HCT116 (cell line): ENCODE measurements around the gene BCL2L13. TPM values are rescaled to one million over a fixed set of nuclear protein-coding genes. Genes with fewer than 3 reads are reported as not detected.

Experiments
- ATAC-seq: fragments of 200-7000 bp; cut with Tn5 transposase; 2 replicates; pipeline ENCODE4 v1.9.1; 2020; ENCODE audit warnings: mild to moderate bottlenecking, moderate library complexity
- BruUV-seq: library from RNA; stranded (reverse); fragments of 400-500 nt; replicated peaks from 2 replicates; lab custom pipeline; 2021; lab: Mats Ljungman, UMichigan
- CTCF ChIA-PET: fragments of 300-600 bp; sonication (Branson Sonifier 250); formaldehyde crosslinking; loops from one replicate; lab custom pipeline; 2021; ENCODE audit warnings: antibody characterized with exemption; lab: Charles Lee
- POLR2A ChIA-PET: fragments of 300-600, 350-600 bp; sonication (Branson Sonifier 250); formaldehyde crosslinking; loops from one replicate; lab custom pipeline; 2021; ENCODE audit warnings: antibody characterized with exemption; lab: Charles Lee
- RAD21 ChIA-PET, 2 experiments: fragments of 300-600 bp; sonication (Branson Sonifier 250); formaldehyde crosslinking; loops; one replicate each; lab custom pipeline; 2023; ENCODE audit warnings: low total read pairs in 2 of 2; ENCODE audit not compliant: uncharacterized antibody in 2 of 2, unreplicated experiment in 2 of 2, low non-redundant PET in 1 of 2; lab: Charles Lee
- DNase-seq: peaks from one replicate; pipeline ENCODE4 v3.0.0-alpha.2; 2010; ENCODE audit warnings: low read depth, low spot score
- H2AFZ ChIP-seq: fragments of 200-600 bp; shearing (Covaris generic), sonication (generic); 2 replicates; pipeline ENCODE4 v1.6.1; 2017; ENCODE audit warnings: low read depth, mixed run types, mixed read lengths, antibody characterized with exemption, low read length; ENCODE audit not compliant: poor library complexity, severe bottlenecking
- H3K27ac ChIP-seq: 2 replicates; pipeline ENCODE4 v1.5.1; 2012; ENCODE audit warnings: low read depth, low read length
- H3K27me3 ChIP-seq: fragments of 200-600 bp; sonication (generic); 2 replicates; pipeline ENCODE4 v1.6.1; 2016; ENCODE audit warnings: mixed run types, low read length, mixed read lengths; ENCODE audit not compliant: insufficient read depth
- H3K36me3 ChIP-seq, 2 experiments: fragments of 200-500 bp in 1 of 2; fragments of 200-600 bp in 1 of 2; sonication (Bioruptor generic) in 1 of 2; sonication (generic) in 1 of 2; 2 replicates each; pipeline versions ENCODE4 v1.5.1 to v1.6.1; 2014 to 2016; ENCODE audit warnings: low read length in 2 of 2, inconsistent platforms in 1 of 2, mixed read lengths in 1 of 2, mixed run types in 1 of 2; ENCODE audit not compliant: insufficient read depth in 2 of 2, control insufficient read depth in 1 of 2
- H3K4me1 ChIP-seq, 2 experiments: fragments of 200-600 bp in 1 of 2; sonication (generic) in 1 of 2; 2 replicates each; pipeline versions ENCODE4 v1.5.1 to v1.6.1; 2012 to 2017; ENCODE audit warnings: low read length in 2 of 2, inconsistent platforms in 1 of 2, mild to moderate bottlenecking in 1 of 2, mixed read lengths in 1 of 2, mixed run types in 1 of 2, moderate library complexity in 1 of 2; ENCODE audit not compliant: insufficient read depth in 2 of 2, control insufficient read depth in 1 of 2
- H3K4me2 ChIP-seq: fragments of 200-600 bp; sonication (generic); 2 replicates; pipeline ENCODE4 v1.6.1; 2017; ENCODE audit warnings: mixed run types, low read length, mixed read lengths
- H3K4me3 ChIP-seq, 2 experiments: fragments of 200-600 bp in 1 of 2; sonication (generic) in 1 of 2; replicated peaks in 1 of 2; 2 replicates each; pipeline ENCODE4 v1.5.1; 2011 to 2016; ENCODE audit warnings: low read length in 2 of 2, control low read depth in 1 of 2, low read depth in 1 of 2, mild to moderate bottlenecking in 1 of 2, mixed read lengths in 1 of 2, mixed run types in 1 of 2
- H3K79me2 ChIP-seq: fragments of 200-600 bp; sonication (generic); 2 replicates; pipeline ENCODE4 v1.6.1; 2017; ENCODE audit warnings: mild to moderate bottlenecking, mixed run types, low read length, moderate library complexity, mixed read lengths; ENCODE audit not compliant: insufficient read depth
- H3K9ac ChIP-seq: fragments of 200-600 bp; sonication (generic); 2 replicates; pipeline ENCODE4 v1.6.1; 2016; ENCODE audit warnings: low read length, mixed read lengths
- H3K9me2 ChIP-seq: fragments of 200-600 bp; sonication (generic), shearing (Covaris generic); 2 replicates; pipeline ENCODE4 v1.6.1; 2017; ENCODE audit warnings: mixed run types, mild to moderate bottlenecking, moderate library complexity; ENCODE audit not compliant: insufficient read depth
- H3K9me3 ChIP-seq, 2 experiments: fragments of 200-500 bp in 1 of 2; fragments of 200-600 bp in 1 of 2; sonication (Bioruptor generic) in 1 of 2; sonication (generic) in 1 of 2; 2 replicates each; pipeline ENCODE4 v1.6.1; 2014 to 2017; ENCODE audit warnings: low read length in 2 of 2, mixed read lengths in 2 of 2, inconsistent platforms in 1 of 2, low read depth in 1 of 2, mild to moderate bottlenecking in 1 of 2, mixed run types in 1 of 2, moderate library complexity in 1 of 2; ENCODE audit not compliant: control insufficient read depth in 1 of 2, insufficient read depth in 1 of 2
- H4K20me1 ChIP-seq: fragments of 200-600 bp; sonication (generic), shearing (Covaris generic); 2 replicates; pipeline ENCODE4 v1.6.1; 2017; ENCODE audit warnings: mixed run types, mild to moderate bottlenecking, moderate library complexity; ENCODE audit not compliant: insufficient read depth
- CBX3 ChIP-seq: IDR thresholded peaks from 2 replicates; pipeline ENCODE4 v1.6.1; 2012; ENCODE audit warnings: low read depth
- ELF1 ChIP-seq: IDR thresholded peaks from 2 replicates; pipeline ENCODE4 v1.6.1; 2012; ENCODE audit warnings: low read depth, borderline replicate concordance
- EZH2 ChIP-seq: fragments of 200-600 bp; sonication (generic); IDR thresholded peaks from 2 replicates; pipeline ENCODE4 v1.6.1; 2017; ENCODE audit warnings: antibody characterized with exemption, mixed run types
- FOSL1 ChIP-seq: IDR thresholded peaks from 2 replicates; pipeline ENCODE4 v1.6.1; 2012; ENCODE audit warnings: low read depth
- RAD21 ChIP-seq: IDR thresholded peaks from 2 replicates; pipeline ENCODE4 v1.6.1; 2012; ENCODE audit warnings: low read depth, mild to moderate bottlenecking
- SRF ChIP-seq: IDR thresholded peaks from 2 replicates; pipeline ENCODE4 v1.6.1; 2012; ENCODE audit warnings: low read depth
- ZBTB33 ChIP-seq: IDR thresholded peaks from 2 replicates; pipeline ENCODE4 v1.6.1; 2011; ENCODE audit warnings: mild to moderate bottlenecking, low read length, moderate library complexity; ENCODE audit not compliant: insufficient replicate concordance; ENCODE audit errors: extremely low read depth
- ZFX ChIP-seq: fragments of 450-650 bp; IDR thresholded peaks from 2 replicates; pipeline ENCODE4 v1.6.1; 2017
- ZNF274 ChIP-seq: fragments of 200-500 bp; sonication (Bioruptor generic); IDR thresholded peaks from 2 replicates; pipeline ENCODE4 v1.6.1; 2014; ENCODE audit warnings: mild to moderate bottlenecking, low read depth, low read length, inconsistent platforms
- intact Hi-C: fragments of 100-400 bp; cut with micrococcal nuclease; formaldehyde crosslinking; loops from 2 replicates; pipeline ENCODE4 v1.10.0; 2022
- total RNA-seq: library from RNA; stranded (reverse); gene quantifications from one replicate; pipeline ENCODE4 v1.2.1, GENCODE V29; 2021; ENCODE audit not compliant: unreplicated experiment

The BCL2L13 gene
- total RNA-seq, 1 experiment from 2014 or later: 38.6 TPM

GRCh38 chr22:17607891-17608521 is 30.6 kb upstream of the BCL2L13 start:
- intact Hi-C loops: loop anchor here (10.0 kb wide), 1 partner anchor 77 kb away; no protein-coding TSS in a partner anchor
- ChIA-PET RAD21 (no interaction called here), POLR2A (no interaction called here)

More at GRCh38 chr22:17607891-17608521, 30.6 kb upstream of the BCL2L13 start:
- ATAC-seq (no peak), DNase-seq (no peak)
- TF ChIP-seq ZNF274 (no peak), ZBTB33 (no peak), ELF1 (no peak), ZFX (no peak), EZH2 (no peak), CBX3 (no peak), RAD21 (no peak), SRF (no peak), FOSL1 (no peak)
- H3K27me3 ChIP-seq: no peaks in the 10 kb centered on the region
- H3K4me3 ChIP-seq: no peak overlapping the region
- no peaks in the 10 kb centered on the region for H4K20me1 ChIP-seq
- no peak overlapping the region for H2AFZ ChIP-seq
- no peak overlapping the region for H3K9ac ChIP-seq
- CTCF ChIA-PET: no interaction called here
- peaks cover 29% of the 10 kb centered on the region for H3K79me2 ChIP-seq
- BruUV-seq: no TSS peak
- H3K9me2 ChIP-seq: no peaks in the 10 kb centered on the region
- H3K9me3 ChIP-seq: no peaks in the 10 kb centered on the region
- no peak overlapping the region for H3K27ac ChIP-seq
- no peak overlapping the region for H3K4me2 ChIP-seq
- no peaks in the 10 kb centered on the region for H3K4me1 ChIP-seq
- peaks cover 12 to 33% of the 10 kb centered on the region in 2 experiments for H3K36me3 ChIP-seq
